HG03469 (cell line): Measurements from ENCODE around the gene JUND.

Experiments
- ATAC-seq: cut with Tn5 transposase; IDR thresholded peaks from one replicate; pipeline ENCODE4 v1.9.1; 2021; ENCODE audit warnings: mild to moderate bottlenecking, moderate library complexity, moderate number of reproducible peaks; ENCODE audit not compliant: unreplicated experiment

JUND gene

GRCh38 chr19:18308948-18309325, 27.5 kb upstream of the JUND start:
- no peak for ATAC-seq

- ATAC-seq: no peak
Measured at GRCh38 chr19:18308051-18308947, 26.9 kb upstream of the JUND start.

- no peak for ATAC-seq
Measured at GRCh38 chr19:18307271-18307681, 25.9 kb upstream of the JUND start.

- ATAC-seq: no peak
Measured at GRCh38 chr19:18306888-18307260, 25.5 kb upstream of the JUND start.

GRCh38 chr19:18306209-18306887, 24.9 kb upstream of the JUND start:
- ATAC-seq: no peak

- ATAC-seq: no peak
Measured at GRCh38 chr19:18304458-18305310, 23.3 kb upstream of the JUND start.

GRCh38 chr19:18304208-18304457, 22.7 kb upstream of the JUND start:
- ATAC-seq: no peak

- no peak for ATAC-seq
Measured at GRCh38 chr19:18301718-18302111, 20.3 kb upstream of the JUND start.

GRCh38 chr19:18300930-18301717, 19.7 kb upstream of the JUND start:
- no peak for ATAC-seq

- ATAC-seq: no peak
Measured at GRCh38 chr19:18299654-18300053, 18.2 kb upstream of the JUND start.

- ATAC-seq: no peak
Measured at GRCh38 chr19:18298601-18299000, 17.2 kb upstream of the JUND start.

- ATAC-seq: no peak
Measured at GRCh38 chr19:18297308-18297707, 15.9 kb upstream of the JUND start.

- ATAC-seq: no peak
Measured at GRCh38 chr19:18295034-18295451, 13.6 kb upstream of the JUND start.

GRCh38 chr19:18294467-18294864, 13.0 kb upstream of the JUND start:
- no peak for ATAC-seq

GRCh38 chr19:18293642-18294466, 12.4 kb upstream of the JUND start:
- ATAC-seq: no peak

- no peak for ATAC-seq
Measured at GRCh38 chr19:18292810-18293641, 11.6 kb upstream of the JUND start.

GRCh38 chr19:18292462-18292809, 11.0 kb upstream of the JUND start:
- ATAC-seq: no peak

- ATAC-seq: no peak
Measured at GRCh38 chr19:18291590-18292461, 10.4 kb upstream of the JUND start.
